ENCODE measurements around the gene UCK1.
"Not testable (repeated sequence)": the region's sequence is repeated elsewhere in the genome, so short reads cannot be mapped to it uniquely, and the experiment has no call there.

UCK1 gene

GRCh38 chr9:131554843-131555351 lies 23.8 kb upstream of the UCK1 start:
- Histone ChIP-seq H2AFZ (ENCODE audit: low read depth, low read length, severe bottlenecking) (no peak overlapping the region), H3K9ac (ENCODE audit: low read length) (no peak overlapping the region), H3K27me3 (ENCODE audit: low read length) (no peaks in the 10 kb centered on the region), H4K20me1 (ENCODE audit: low read depth, low read length) (no peaks in the 10 kb centered on the region), H3K4me2 (ENCODE audit: low read depth, low read length, poor library complexity, severe bottlenecking) (no peak overlapping the region), H3K36me3 (ENCODE audit: low read length) (no peaks in the 10 kb centered on the region), H3F3A (ENCODE audit: insufficient read depth) (no peaks in the 10 kb centered on the region), H3K9me3 (ENCODE audit: insufficient read depth, low read length) (no peaks in the 10 kb centered on the region), H3K79me2 (ENCODE audit: insufficient read depth, low read length) (no peaks in the 10 kb centered on the region), H3K27ac (ENCODE audit: low read depth, low read length) (no peak overlapping the region), H3K9me2 (replicated peaks; ENCODE audit: insufficient read depth, low read length) (no peaks in the 10 kb centered on the region), H3K4me3 (ENCODE audit: insufficient read depth, low read length, poor library complexity, severe bottlenecking) (no peak overlapping the region)
- TF ChIP-seq EZH2phosphoT487 (conservative IDR thresholded peaks at IDR 0.05; ENCODE audit: low read length): no peak
- no peak for TF ChIP-seq CTCF (IDR thresholded peaks at IDR 0.05; ENCODE audit: insufficient read depth, low read length, poor library complexity, severe bottlenecking)

GRCh38 chr9:131554087-131554842 lies 23.2 kb upstream of the UCK1 start:
- TF ChIP-seq CTCF (IDR thresholded peaks at IDR 0.05; ENCODE audit: insufficient read depth, low read length, poor library complexity, severe bottlenecking) (no peak), EZH2phosphoT487 (conservative IDR thresholded peaks at IDR 0.05; ENCODE audit: low read length) (no peak)
- Histone ChIP-seq H3K4me3 (ENCODE audit: insufficient read depth, low read length, poor library complexity, severe bottlenecking) (no peak overlapping the region), H2AFZ (ENCODE audit: low read depth, low read length, severe bottlenecking) (no peak overlapping the region), H4K20me1 (ENCODE audit: low read depth, low read length) (no peaks in the 10 kb centered on the region), H3K79me2 (ENCODE audit: insufficient read depth, low read length) (no peaks in the 10 kb centered on the region), H3K4me2 (ENCODE audit: low read depth, low read length, poor library complexity, severe bottlenecking) (no peak overlapping the region), H3K36me3 (ENCODE audit: low read length) (no peaks in the 10 kb centered on the region), H3K9ac (ENCODE audit: low read length) (no peak overlapping the region), H3K27me3 (ENCODE audit: low read length) (no peaks in the 10 kb centered on the region), H3K9me3 (ENCODE audit: insufficient read depth, low read length) (no peaks in the 10 kb centered on the region), H3K9me2 (replicated peaks; ENCODE audit: insufficient read depth, low read length) (no peaks in the 10 kb centered on the region), H3K27ac (ENCODE audit: low read depth, low read length) (no peak overlapping the region), H3F3A (ENCODE audit: insufficient read depth) (no peaks in the 10 kb centered on the region)

GRCh38 chr9:131552030-131552429 lies 21.0 kb upstream of the UCK1 start:
- no peaks in the 10 kb centered on the region for H3K9me2 ChIP-seq (replicated peaks; ENCODE audit: insufficient read depth, low read length)
- no peak overlapping the region for H3K4me3 ChIP-seq (ENCODE audit: insufficient read depth, low read length, poor library complexity, severe bottlenecking)
- H3K9ac ChIP-seq (ENCODE audit: low read length): no peak overlapping the region
- no peaks in the 10 kb centered on the region for H3K36me3 ChIP-seq (ENCODE audit: low read length)
- no peak overlapping the region for H3K27ac ChIP-seq (ENCODE audit: low read depth, low read length)
- no peaks in the 10 kb centered on the region for H3F3A ChIP-seq (ENCODE audit: insufficient read depth)
- H4K20me1 ChIP-seq (ENCODE audit: low read depth, low read length): no peaks in the 10 kb centered on the region
- H3K4me2 ChIP-seq (ENCODE audit: low read depth, low read length, poor library complexity, severe bottlenecking): no peak overlapping the region
- no peaks in the 10 kb centered on the region for H3K27me3 ChIP-seq (ENCODE audit: low read length)
- no peak overlapping the region for H2AFZ ChIP-seq (ENCODE audit: low read depth, low read length, severe bottlenecking)
- no peaks in the 10 kb centered on the region for H3K79me2 ChIP-seq (ENCODE audit: insufficient read depth, low read length)
- no peaks in the 10 kb centered on the region for H3K9me3 ChIP-seq (ENCODE audit: insufficient read depth, low read length)
- TF ChIP-seq EZH2phosphoT487 (conservative IDR thresholded peaks at IDR 0.05; ENCODE audit: low read length): no peak
- TF ChIP-seq CTCF (IDR thresholded peaks at IDR 0.05; ENCODE audit: insufficient read depth, low read length, poor library complexity, severe bottlenecking): no peak

- not testable (repeated sequence) for H3K36me3 ChIP-seq (ENCODE audit: low read length); H3K9ac ChIP-seq (ENCODE audit: low read length); H3K27ac ChIP-seq (ENCODE audit: low read depth, low read length); H3K9me2 ChIP-seq (replicated peaks; ENCODE audit: insufficient read depth, low read length); H3K4me2 ChIP-seq (ENCODE audit: low read depth, low read length, poor library complexity, severe bottlenecking); H3K79me2 ChIP-seq (ENCODE audit: insufficient read depth, low read length); H2AFZ ChIP-seq (ENCODE audit: low read depth, low read length, severe bottlenecking); H3K9me3 ChIP-seq (ENCODE audit: insufficient read depth, low read length); H3K27me3 ChIP-seq (ENCODE audit: low read length); H3F3A ChIP-seq (ENCODE audit: insufficient read depth); H3K4me3 ChIP-seq (ENCODE audit: insufficient read depth, low read length, poor library complexity, severe bottlenecking); H4K20me1 ChIP-seq (ENCODE audit: low read depth, low read length)
Measured at GRCh38 chr9:131550465-131550864, 19.4 kb upstream of the UCK1 start.

GRCh38 chr9:131549186-131549585 lies 18.1 kb upstream of the UCK1 start:
- H2AFZ ChIP-seq (ENCODE audit: low read depth, low read length, severe bottlenecking); H3K9me3 ChIP-seq (ENCODE audit: insufficient read depth, low read length); H3K9me2 ChIP-seq (replicated peaks; ENCODE audit: insufficient read depth, low read length); H3K9ac ChIP-seq (ENCODE audit: low read length); H3F3A ChIP-seq (ENCODE audit: insufficient read depth); H3K27me3 ChIP-seq (ENCODE audit: low read length); H3K79me2 ChIP-seq (ENCODE audit: insufficient read depth, low read length); H3K4me2 ChIP-seq (ENCODE audit: low read depth, low read length, poor library complexity, severe bottlenecking); H3K27ac ChIP-seq (ENCODE audit: low read depth, low read length); H3K4me3 ChIP-seq (ENCODE audit: insufficient read depth, low read length, poor library complexity, severe bottlenecking); H3K36me3 ChIP-seq (ENCODE audit: low read length); H4K20me1 ChIP-seq (ENCODE audit: low read depth, low read length): not testable (repeated sequence)
